GM12864 (cell line): ENCODE results near the gene GPC5.

ENCODE experiments used
- DNase-seq: peaks from one replicate; pipeline ENCODE4 v3.0.0-alpha.2; 2011; ENCODE audit warnings: low read depth
- H3K4me3 ChIP-seq: 2 replicates; pipeline ENCODE4 v1.5.1; 2011; ENCODE audit warnings: mild to moderate bottlenecking, low read depth, low read length, control low read depth
- TF ChIP-seq, protein P1 (sequence below): IDR thresholded peaks from 2 replicates; pipeline ENCODE4 v1.5.1; 2011; ENCODE audit warnings: low read depth, mild to moderate bottlenecking, moderate library complexity, low read length, control low read depth, inconsistent platforms; ENCODE audit errors: missing control alignments

GPC5 gene

DNA sequence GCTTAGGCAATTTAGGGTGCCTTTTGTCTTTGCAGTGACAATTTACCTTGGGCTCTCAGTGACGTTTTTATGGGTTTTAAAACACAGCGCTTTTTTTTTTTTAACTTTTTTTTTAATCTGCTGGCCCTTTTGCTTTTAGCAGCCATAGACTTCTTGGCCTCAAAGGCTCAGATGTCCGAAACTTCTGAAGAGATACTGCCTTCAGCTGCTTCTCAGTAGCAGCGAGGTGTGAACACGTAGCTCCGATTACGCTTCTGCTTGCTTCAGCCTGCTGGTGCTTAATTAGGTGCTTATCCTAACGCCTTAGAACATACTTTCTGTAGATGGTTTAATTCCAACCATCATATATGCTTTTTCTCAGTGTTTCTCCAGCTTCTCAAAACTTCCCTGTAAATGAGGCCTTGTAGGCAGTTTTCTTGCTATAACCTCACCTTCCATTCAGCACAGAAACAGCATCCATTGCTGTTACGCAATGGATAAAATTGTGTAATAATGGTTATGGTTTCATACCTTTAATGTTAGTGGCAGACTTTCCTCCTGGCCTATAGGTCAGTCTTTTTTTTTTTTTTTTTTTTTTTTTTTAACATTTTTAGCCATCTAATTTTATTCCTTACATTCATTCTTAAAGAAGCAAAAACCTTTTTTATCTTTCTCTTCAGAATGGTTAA is 723.9 kb downstream of the GPC5 start:
- no peak overlapping the region for H3K4me3 ChIP-seq
- TF ChIP-seq, protein P1, sequence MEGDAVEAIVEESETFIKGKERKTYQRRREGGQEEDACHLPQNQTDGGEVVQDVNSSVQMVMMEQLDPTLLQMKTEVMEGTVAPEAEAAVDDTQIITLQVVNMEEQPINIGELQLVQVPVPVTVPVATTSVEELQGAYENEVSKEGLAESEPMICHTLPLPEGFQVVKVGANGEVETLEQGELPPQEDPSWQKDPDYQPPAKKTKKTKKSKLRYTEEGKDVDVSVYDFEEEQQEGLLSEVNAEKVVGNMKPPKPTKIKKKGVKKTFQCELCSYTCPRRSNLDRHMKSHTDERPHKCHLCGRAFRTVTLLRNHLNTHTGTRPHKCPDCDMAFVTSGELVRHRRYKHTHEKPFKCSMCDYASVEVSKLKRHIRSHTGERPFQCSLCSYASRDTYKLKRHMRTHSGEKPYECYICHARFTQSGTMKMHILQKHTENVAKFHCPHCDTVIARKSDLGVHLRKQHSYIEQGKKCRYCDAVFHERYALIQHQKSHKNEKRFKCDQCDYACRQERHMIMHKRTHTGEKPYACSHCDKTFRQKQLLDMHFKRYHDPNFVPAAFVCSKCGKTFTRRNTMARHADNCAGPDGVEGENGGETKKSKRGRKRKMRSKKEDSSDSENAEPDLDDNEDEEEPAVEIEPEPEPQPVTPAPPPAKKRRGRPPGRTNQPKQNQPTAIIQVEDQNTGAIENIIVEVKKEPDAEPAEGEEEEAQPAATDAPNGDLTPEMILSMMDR = no peak
- no peak for DNase-seq

DNA sequence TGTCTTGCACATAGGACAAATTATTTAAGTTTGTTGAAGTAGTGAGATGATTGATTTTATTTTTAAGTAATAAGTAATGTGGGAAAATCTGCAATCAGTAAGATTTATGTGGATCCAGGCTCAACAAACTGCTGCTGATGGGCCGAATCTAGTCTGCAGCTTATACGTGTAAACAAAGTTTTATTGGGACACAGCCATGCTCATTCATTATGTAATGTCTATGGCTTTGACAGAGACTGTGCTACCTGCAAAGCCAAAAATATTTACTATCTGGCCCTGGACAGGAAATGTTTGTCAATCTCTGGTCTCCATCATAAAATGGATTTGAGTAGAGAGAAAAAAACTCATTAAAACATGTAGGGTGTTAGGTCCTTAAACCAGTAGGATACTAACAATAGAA is 728.0 kb downstream of the GPC5 start:
- no peak for DNase-seq
- no peak overlapping the region for H3K4me3 ChIP-seq
- TF ChIP-seq, protein P1 = no peak

- TF ChIP-seq, protein P1 = no peak
- no peak overlapping the region for H3K4me3 ChIP-seq
- no peak for DNase-seq
Measured at GRCh38 chr13:92135509-92135908, 737.1 kb downstream of the GPC5 start.

- TF ChIP-seq, protein P1 = no peak
- no peak overlapping the region for H3K4me3 ChIP-seq
- DNase-seq = no peak
Measured at GRCh38 chr13:92136449-92137155, 738.2 kb downstream of the GPC5 start.

DNA sequence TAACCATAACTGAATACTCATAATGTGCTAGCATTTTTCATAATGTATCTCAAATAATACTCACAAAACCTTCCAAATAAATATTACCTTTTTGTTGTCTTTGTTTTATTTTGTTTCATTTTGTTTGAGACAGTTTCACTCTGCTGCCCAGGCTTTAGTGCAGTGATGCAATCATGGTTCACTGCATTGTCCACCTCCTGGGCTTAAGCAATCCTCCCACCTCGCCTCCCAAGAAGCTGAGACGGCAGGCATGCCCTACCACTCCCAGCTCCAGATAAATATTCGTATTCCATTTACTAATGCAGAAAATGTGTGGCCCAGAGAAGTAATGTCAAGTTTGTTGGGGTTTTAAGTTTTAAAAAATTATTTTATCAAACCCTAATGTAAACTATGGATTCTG is 739.1 kb downstream of the GPC5 start:
- H3K4me3 ChIP-seq = no peak overlapping the region
- no peak for DNase-seq
- TF ChIP-seq, protein P1 = no peak

- TF ChIP-seq, protein P1 = no peak
- DNase-seq = no peak
Measured at GRCh38 chr13:92143766-92144165, 745.3 kb downstream of the GPC5 start.

More at GRCh38 chr13:92143766-92144165, 745.3 kb downstream of the GPC5 start:
- H3K4me3 ChIP-seq = no peak overlapping the region
